Muscle of leg (tissue), 11 donors: Measurements from ENCODE around the gene TXN. TPM values are rescaled to one million over a fixed set of nuclear protein-coding genes. Genes with fewer than 3 reads are reported as not detected.
"Not testable (repeated sequence)": the region's sequence is repeated elsewhere in the genome, so short reads cannot be mapped to it uniquely, and the experiment has no call there.

Experiments
- DNase-seq: peaks from one replicate; pipeline ENCODE4 v3.0.0; 2013
- H3K27ac ChIP-seq: one replicate; pipeline ENCODE4 v1.5.1; 2013; ENCODE audit warnings: mild to moderate bottlenecking, low read length, control low read depth
- H3K27me3 ChIP-seq: one replicate; pipeline ENCODE4 v1.6.1; 2013; ENCODE audit warnings: low read length; ENCODE audit not compliant: control insufficient read depth, insufficient read depth
- H3K36me3 ChIP-seq: one replicate; pipeline ENCODE4 v1.6.1; 2013; ENCODE audit warnings: low read length; ENCODE audit not compliant: control insufficient read depth, insufficient read depth
- H3K4me1 ChIP-seq: one replicate; pipeline ENCODE4 v1.6.1; 2013; ENCODE audit warnings: low read length; ENCODE audit not compliant: control insufficient read depth, insufficient read depth
- H3K4me3 ChIP-seq: one replicate; pipeline ENCODE4 v1.5.1; 2013; ENCODE audit warnings: low read length, control low read depth
- H3K9me3 ChIP-seq: replicated peaks from 2 replicates; pipeline ENCODE4 v1.6.1; 2013; ENCODE audit warnings: low read depth, low read length; ENCODE audit not compliant: control insufficient read depth
- whole genome bisulfite sequencing: methylation state at CpG from one replicate; pipeline ENCODE4 v1.1.5; 2013; ENCODE audit warnings: missing lambda C conversion rate; ENCODE audit not compliant: insufficient coverage; 5-methylcytosine and 5-hydroxymethylcytosine counted together
- polyA plus RNA-seq, 8 donors: library from polyadenylated mRNA; unstranded; fragments of 120-200 nt; gene quantifications; one replicate each; pipeline versions ENCODE4 v1.2.1 to v1.2.3, GENCODE V29; 2013; ENCODE audit warnings: inconsistent platforms in 1 of 8, low replicate concordance in 1 of 8; ENCODE audit not compliant: insufficient read length in 8 of 8, insufficient read depth in 1 of 8
- total RNA-seq: library from RNA; stranded (reverse); fragments of 120-200 nt; gene quantifications from one replicate; pipeline ENCODE4 v1.2.4, GENCODE V29; 2013

TXN gene
- total and polyA plus RNA-seq, 9 donors, result 67.3 to 110 (median 83.5) TPM

DNA sequence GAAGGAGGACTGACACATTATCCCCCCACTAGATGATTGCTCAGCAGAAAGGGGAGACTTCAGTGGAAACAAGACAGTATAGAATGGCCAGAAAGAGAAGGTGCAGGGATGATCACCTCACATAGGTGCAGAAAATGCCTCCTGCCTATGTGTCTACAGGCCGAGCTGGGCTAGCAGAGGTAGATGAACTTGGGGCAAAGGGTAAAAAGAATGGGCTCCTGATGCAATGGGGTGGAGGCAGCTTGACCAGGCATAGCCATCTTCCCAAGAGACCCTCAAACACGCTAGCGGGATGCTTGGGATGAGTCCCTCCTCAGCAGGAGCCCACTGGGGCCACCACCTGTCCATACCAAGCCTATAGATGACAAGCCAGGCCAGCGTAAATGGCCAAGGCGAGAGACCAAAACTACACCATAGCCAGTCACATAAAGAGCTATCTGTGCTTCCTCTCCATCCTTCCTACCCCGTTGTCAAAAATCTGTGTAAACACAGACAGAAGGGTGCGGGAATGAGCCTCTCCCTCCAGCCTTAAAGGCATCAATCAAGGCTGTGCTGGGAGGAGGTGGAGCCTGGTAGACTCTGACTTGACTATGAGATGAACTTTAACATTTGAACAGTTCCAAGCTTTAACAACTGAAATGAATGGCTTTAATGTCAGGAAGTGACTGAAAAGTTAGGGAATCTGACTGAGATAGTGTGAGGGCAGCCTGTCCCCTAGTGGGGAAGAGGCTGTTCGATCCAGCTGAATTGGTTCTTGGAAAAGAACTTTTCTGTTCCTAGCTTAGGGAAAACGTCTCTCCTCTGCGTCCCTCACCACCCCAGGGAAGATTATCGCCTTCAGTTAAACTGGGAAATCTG lies 58.7 kb downstream of the TXN start:
- no peak overlapping the region for H3K27ac ChIP-seq
- H3K4me3 ChIP-seq, result no peak overlapping the region

GRCh38 chr9:110196084-110196499 lies 60.2 kb downstream of the TXN start:
- not testable (repeated sequence) for H3K27me3 ChIP-seq, H3K4me3 ChIP-seq, H3K27ac ChIP-seq, H3K36me3 ChIP-seq, H3K9me3 ChIP-seq, DNase-seq
- peaks cover 12% of the 10 kb centered on the region for H3K4me1 ChIP-seq
- 89% methylated on average over 7 of the region's 16 CpGs for WGBS

More for the DNA sequence above, 58.7 kb downstream of the TXN start:
- no peaks in the 10 kb centered on the region for H3K36me3 ChIP-seq
- WGBS, result 92% methylated on average over 4 of the region's 11 CpGs
- peaks cover 6% of the 10 kb centered on the region for H3K4me1 ChIP-seq
- no peaks in the 10 kb centered on the region for H3K9me3 ChIP-seq
- H3K27me3 ChIP-seq, result no peaks in the 10 kb centered on the region
- DNase-seq, result no peak

Other genes starting within 250 kb of the TXN start
- not detected for gene C9orf152, start 48.3 kb downstream of the TXN start, total RNA-seq
- gene C9orf152, start 48.3 kb downstream of the TXN start, polyA plus RNA-seq, result under 1 TPM in 6 of 8 donors, not detected in 2; 0.05 to 0.47 (median 0.16) TPM
- gene TXNDC8, start 81.4 kb upstream of the TXN start, total RNA-seq, result not detected
- not detected for gene TXNDC8, start 81.4 kb upstream of the TXN start, polyA plus RNA-seq